HL-60/S4 treated with phorbol 12-myristate 13-acetate at 8.2 ng/mL for 4 days and 3 days (cell line): ENCODE results near the gene ANKRD42.
"Not testable (repeated sequence)": the region's sequence is repeated elsewhere in the genome, so short reads cannot be mapped to it uniquely, and the experiment has no call there.

Experiments used
- in situ Hi-C: fragments of 300-500 bp; cut with MboI; formaldehyde crosslinking; loops from 2 replicates; pipeline ENCODE4 v1.15.0; 2022; ENCODE audit warnings: low sequenced_read_pairs

ANKRD42 gene

GRCh38 chr11:83238111-83238510 is 44.6 kb downstream of the ANKRD42 start:
- in situ Hi-C loops = no loop called here

- in situ Hi-C loops = no loop called here
Observed at GRCh38 chr11:83241291-83241946, 47.9 kb downstream of the ANKRD42 start.

- in situ Hi-C loops = no loop called here
Observed at GRCh38 chr11:83249445-83249844, 55.9 kb downstream of the ANKRD42 start.

- in situ Hi-C loops = no loop called here
Observed at GRCh38 chr11:83249972-83250593, 56.6 kb downstream of the ANKRD42 start.

- in situ Hi-C loops = no loop called here
Observed at GRCh38 chr11:83252266-83252665, 58.8 kb downstream of the ANKRD42 start.

GRCh38 chr11:83252941-83253340 is 59.4 kb downstream of the ANKRD42 start:
- in situ Hi-C loops = no loop called here

- in situ Hi-C loops = no loop called here
Observed at GRCh38 chr11:83255366-83255765, 61.9 kb downstream of the ANKRD42 start.

GRCh38 chr11:83256602-83257340 is 63.3 kb downstream of the ANKRD42 start:
- in situ Hi-C loops = no loop called here

GRCh38 chr11:83257761-83258168 is 64.3 kb downstream of the ANKRD42 start:
- in situ Hi-C loops = no loop called here

GRCh38 chr11:83259559-83259958 is 66.0 kb downstream of the ANKRD42 start:
- in situ Hi-C loops = no loop called here

- in situ Hi-C loops = no loop called here
Observed at GRCh38 chr11:83265331-83265730, 71.8 kb downstream of the ANKRD42 start.

- in situ Hi-C loops = not testable (repeated sequence)
Observed at GRCh38 chr11:83269080-83269479, 75.6 kb downstream of the ANKRD42 start.

- in situ Hi-C loops = not testable (repeated sequence)
Observed at GRCh38 chr11:83271734-83272133, 78.2 kb downstream of the ANKRD42 start.

- in situ Hi-C loops = no loop called here
Observed at GRCh38 chr11:83272627-83273026, 79.1 kb downstream of the ANKRD42 start.

- in situ Hi-C loops = no loop called here
Observed at GRCh38 chr11:83275888-83276641, 82.6 kb downstream of the ANKRD42 start.

GRCh38 chr11:83278351-83278750 is 84.8 kb downstream of the ANKRD42 start:
- in situ Hi-C loops = no loop called here

GRCh38 chr11:83280256-83280655 is 86.7 kb downstream of the ANKRD42 start:
- in situ Hi-C loops = no loop called here

GRCh38 chr11:83282084-83282716 is 88.7 kb downstream of the ANKRD42 start:
- in situ Hi-C loops = no loop called here

GRCh38 chr11:83284501-83285150 is 91.1 kb downstream of the ANKRD42 start:
- in situ Hi-C loops = no loop called here

- in situ Hi-C loops = no loop called here
Observed at GRCh38 chr11:83285151-83285770, 91.7 kb downstream of the ANKRD42 start.
